Epidermal melanocyte (primary cell): ENCODE measurements around the gene FBP2.
"Not testable (repeated sequence)": the region's sequence is repeated elsewhere in the genome, so short reads cannot be mapped to it uniquely, and the experiment has no call there.

ENCODE experiments used
- DNase-seq: peaks from one replicate; pipeline ENCODE4 v3.0.0; 2011; ENCODE audit warnings: low spot score; ENCODE audit not compliant: insufficient read length

Gene FBP2

DNA sequence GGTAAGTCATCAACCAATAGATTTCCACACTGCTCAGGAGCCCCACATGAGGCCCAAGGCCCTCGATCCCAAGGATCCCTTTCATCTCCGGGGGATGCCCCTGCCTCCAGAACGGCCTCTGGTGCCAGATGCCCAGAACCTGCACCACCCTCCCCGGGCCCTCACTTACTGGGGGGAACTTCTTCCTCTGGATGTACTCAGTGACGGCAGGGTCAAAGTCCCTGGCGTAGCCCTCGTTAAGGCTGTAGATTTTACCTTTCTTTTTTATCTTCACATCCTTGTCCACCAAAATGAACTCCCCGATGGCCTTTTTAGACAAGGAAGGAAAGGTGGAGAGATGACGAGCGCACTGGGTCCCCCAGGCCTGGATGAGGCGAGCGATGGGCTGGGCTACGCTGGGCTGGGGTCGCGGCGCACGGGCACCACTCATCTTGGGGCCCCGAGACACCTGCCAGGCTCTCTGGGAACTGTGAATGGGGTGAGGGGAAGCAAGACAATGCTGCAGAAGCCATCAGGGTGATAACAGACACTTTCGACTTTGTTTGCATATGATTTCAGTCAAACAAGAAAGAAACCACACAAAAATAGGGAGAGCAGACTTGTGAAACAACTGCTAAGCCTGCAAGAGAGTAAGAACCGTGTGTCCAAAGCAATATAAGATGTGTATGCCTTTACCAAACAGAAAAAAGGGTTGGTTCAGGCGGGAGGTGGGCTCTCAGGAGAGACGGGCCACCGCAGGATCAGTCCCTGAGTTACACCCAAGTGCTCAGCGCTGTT, 13.2 kb upstream of the FBP2 start:
- no peak for DNase-seq

DNA sequence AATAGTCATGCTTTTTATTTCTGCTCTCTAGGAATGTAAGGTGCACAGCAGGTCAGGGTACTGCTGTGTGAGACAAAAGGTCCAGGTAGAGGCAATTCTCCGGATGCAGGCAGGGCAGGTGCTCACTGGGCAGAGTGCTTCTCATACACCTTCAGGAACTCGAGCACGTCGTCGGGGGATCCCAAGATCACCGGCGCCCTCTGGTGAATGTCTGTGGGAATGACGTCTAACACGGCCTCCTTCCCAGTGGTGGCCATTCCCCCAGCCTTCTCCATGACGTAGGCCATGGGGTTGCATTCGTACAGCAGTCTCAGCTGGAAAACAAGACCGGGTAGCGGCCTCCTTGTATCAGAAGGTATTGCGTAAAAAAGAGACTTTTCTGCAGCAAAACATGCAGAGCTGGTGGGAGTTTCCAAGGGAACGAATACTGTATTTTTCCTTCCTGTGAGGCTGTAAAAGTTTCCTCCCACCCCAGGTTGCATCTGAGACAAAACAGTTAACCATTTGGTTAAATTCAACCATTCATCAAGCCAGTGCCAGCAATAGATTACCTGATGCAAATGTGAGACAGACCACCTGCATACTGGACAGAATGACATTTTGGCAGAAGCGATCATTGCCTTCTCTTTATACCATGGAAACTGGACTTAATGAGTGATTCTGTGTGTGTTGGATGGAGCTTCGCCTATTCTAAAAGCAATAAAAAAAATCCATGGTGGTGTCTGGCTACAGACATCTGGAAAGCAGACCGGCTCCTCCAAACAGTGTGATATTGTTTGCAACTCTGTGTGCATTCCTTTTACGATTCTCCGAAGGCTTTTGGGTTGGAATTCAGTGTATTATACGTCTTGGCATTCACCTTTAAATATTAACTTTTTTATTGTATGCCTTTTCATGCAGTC, 9.9 kb upstream of the FBP2 start:
- DNase-seq: peak; percentile 68

- no peak for DNase-seq
Measured at GRCh38 chr9:94602666-94603065, 9.0 kb upstream of the FBP2 start.

DNA sequence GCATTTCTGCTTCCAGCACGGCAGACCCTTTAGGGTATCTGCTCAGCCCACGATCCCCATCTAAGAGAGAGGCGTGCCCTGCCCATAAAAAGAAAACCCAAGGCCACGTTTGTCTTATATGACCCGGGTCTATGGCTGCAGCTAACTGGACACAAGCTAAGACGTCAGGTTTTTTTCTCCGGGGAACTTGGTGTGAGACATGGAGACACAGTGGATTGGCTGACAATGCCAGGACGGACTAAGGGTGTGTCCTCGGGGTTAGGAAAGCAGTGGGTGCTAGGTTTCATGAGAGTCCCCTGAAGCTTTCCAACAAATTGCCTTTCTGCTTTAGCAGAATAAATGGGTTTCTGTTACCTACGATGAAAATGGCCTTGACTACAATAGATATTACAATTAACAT, 7.1 kb upstream of the FBP2 start:
- DNase-seq: no peak

DNA sequence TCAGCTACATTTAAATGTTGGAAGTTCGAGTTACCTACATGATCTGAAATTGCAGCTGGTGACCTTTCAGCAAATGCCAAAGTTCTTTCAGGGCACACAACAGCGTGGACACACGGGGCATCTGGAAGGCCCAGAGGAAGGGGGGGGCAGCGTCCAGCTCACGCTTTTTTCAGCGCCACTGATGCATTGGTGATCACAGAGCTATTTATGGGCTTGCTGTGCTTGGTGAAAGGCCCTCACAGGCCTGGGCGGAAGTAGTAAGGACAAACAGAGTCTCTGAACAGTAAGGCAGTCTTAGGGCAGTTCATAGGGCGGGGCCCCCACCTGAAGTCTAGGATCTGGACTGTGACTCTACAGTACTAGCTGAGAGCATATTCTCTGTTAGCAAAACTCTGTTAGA, 6.6 kb upstream of the FBP2 start:
- DNase-seq: no peak

DNA sequence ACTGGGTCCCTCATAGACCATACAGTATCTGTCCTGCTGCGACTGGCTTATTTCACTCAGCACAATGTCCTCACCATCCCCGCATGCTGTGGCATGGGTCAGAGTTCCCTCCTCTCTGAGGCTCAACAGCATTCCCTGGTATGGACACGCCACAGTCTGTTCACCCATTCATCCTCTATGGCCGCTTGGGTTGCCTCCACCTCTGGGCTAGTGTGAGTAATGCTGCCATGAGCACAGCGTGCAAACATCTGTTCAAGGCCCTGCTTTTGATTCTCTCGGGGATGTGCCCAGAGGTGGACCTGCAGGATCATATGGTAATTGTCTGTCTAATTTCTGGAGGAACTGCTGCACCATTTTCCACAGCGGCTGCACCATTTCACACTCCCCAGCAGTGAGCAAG, 5.5 kb upstream of the FBP2 start:
- no peak for DNase-seq

DNA sequence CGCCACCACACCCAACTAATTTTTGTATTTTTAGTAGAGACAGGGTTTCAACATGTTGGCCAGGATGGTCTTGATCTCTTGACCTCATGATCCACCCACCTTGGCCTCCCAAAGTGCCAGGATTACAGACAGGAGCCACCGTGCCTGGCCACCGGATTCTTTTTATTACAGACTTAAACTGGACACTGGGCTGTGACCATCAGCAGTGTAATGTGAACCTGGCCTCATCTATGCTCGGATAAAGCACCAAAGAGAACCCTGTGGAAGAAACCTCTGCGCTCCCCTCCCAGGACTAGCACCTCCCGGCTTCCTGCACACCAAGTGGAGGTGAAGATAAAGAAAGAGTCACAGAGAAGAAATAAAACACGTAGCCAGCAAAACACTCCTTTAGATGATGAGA, 941 bp downstream of the FBP2 start:
- not testable (repeated sequence) for DNase-seq

- DNase-seq: no peak
Measured at GRCh38 chr9:94591876-94592275, 1.7 kb downstream of the FBP2 start.

- DNase-seq: not testable (repeated sequence)
Measured at GRCh38 chr9:94591046-94591545, 2.5 kb downstream of the FBP2 start.

- no peak for DNase-seq
Measured at GRCh38 chr9:94588681-94589080, 4.9 kb downstream of the FBP2 start.

DNA sequence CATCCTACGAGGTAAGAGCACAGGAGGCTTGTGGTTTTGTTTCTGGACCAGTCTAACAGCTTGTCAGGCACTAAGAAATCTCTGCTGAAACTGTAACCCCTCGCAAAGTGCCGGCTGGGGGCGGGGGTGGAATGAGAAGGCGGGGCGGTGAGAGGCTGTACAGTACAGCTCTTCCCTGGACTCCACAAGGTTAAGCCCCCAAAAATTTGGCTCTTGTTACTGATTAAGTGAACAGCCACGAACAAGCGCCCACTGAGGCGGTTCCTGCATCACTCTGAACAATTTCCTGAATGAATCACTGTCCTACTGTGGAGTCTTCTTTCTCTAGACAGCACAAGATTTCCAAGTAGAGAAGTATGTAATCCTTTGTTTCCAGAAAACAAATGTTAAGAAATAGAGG, 6.8 kb downstream of the FBP2 start:
- DNase-seq: no peak

DNA sequence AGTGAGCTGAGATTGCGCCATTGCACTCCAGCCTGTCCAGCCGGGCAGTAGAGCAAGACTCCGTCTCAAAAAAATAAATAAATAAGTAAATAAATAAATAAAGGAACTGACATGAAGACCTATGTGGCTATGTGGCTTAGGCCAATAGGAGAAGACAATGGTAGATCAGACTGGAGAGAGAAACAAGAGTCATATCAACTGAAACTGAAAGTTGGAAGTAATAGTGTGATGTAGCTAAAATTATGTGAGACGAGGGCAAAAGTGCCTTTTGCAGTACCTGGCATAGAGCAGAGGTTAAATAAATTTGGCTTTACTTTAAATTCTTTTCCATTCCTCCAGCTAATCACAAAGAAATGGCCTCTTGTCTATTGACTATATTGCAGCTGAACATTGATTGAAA, 7.3 kb downstream of the FBP2 start:
- no peak for DNase-seq

DNA sequence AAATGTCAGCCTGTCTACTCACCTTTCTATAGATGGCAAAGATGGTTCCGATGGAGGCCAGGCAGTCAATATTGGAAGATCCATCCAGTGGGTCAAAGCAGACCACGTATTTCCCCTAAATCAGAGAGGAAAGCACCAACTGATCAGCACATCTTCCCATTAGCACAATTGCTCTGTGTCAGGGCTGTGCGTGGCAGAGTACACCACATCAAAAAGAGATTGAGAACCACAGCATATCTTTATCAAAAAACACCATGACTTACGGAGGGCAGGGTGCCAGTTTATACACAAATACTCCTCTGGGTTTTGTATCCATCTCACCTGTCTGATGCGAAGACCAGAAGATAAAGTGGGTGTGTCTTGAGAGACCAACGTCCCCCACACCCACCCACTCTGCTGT, 9.1 kb downstream of the FBP2 start:
- no peak for DNase-seq

DNA sequence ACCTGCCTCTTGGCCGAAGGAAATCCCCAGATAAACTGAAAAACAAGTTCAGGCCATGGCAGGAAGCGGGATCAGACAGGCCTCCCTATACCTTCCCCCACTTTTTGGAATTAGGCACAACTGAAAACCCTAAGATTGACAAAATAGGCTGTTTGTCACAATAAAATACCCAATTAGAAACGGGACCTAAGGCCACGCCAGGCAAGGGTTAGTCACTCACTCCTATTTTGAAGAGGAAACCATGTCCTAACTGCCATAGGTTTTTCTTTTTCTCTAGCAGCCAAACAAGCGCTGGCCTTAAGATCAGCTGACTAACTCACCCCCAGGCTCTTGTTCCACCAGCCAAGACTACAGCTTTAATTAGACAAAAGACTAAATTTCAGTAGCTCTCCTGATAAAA, 11.9 kb downstream of the FBP2 start:
- DNase-seq: no peak

GRCh38 chr9:94577571-94577970, 16.1 kb downstream of the FBP2 start:
- DNase-seq: no peak

DNA sequence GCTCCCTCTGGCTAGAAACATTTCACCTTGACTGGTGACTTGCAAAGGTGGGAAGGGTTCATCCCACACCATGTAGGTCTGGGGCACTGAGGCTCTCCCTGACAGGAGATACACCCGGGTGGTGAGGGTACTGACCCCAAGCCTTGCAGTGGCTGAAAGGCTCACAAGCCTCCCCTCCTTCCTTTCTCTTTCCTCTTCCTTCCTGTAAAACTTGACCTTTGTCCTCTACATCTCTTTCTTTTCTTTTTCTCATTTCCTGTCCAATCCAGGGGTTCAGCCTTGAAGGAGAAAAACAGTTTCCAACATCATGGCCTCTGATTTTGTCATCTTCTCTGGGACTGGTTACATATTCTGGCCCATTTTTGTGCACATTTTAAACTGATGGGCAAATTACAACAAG, 16.6 kb downstream of the FBP2 start:
- no peak for DNase-seq

GRCh38 chr9:94576131-94576530, 17.5 kb downstream of the FBP2 start:
- DNase-seq: no peak

DNA sequence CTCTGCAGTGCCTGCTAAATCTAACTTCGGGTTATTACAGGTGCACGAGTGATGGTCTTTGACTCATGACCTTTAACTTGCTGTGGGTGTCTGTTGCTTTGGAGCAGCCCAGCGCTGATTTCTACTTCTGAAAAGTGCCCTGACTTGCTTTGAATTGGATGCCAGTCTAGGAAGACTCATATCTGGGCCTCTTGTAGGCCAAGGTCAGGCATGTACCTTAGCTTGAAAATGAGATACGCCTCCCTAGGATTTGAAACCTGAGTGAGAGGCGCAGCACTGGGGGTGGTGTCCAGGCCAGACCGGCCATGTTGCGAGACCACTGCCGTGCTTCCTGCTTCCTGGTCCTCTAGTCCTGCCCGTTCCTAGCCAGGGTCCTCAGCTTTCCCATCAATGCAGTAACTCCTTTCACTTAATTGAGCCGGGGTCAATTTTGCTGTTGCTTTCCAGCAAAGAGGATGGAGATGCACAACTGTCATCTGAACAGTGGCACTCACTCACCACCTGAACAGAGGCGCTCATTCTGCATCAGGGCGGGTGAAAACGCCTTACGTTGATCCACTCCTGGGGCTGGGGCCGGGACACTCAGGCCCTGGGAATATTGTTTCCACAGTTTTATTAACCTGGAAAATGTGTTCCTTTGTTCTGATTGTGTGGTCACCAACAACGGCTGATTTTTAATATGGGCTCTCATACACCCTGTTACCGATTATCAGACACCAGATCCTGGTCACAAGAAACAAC, 24.5 kb downstream of the FBP2 start:
- no peak for DNase-seq

- no peak for DNase-seq
Measured at GRCh38 chr9:94568250-94568889, 25.3 kb downstream of the FBP2 start.

DNA sequence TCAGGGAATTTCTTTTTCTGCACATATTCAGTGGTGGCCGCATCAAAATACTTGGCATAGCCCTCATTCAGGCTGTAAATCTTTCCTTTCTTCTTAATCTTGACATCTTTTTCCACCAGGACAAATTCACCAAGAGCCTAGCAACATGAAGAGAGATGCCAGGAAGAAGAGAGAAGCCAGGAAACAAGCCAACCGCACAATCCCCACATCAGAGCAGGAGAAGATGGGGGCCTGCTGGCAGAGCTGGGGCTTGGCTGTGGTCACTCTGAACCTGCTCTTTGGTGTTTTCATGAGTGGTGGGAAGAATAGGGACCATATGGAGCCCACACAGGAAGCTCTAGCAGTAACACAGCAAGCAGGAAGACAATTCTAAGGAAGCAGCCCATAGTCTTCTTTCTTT, 26.4 kb downstream of the FBP2 start:
- no peak for DNase-seq

GRCh38 chr9:94566550-94566949, 27.1 kb downstream of the FBP2 start:
- no peak for DNase-seq
